Endodermal cell (in vitro differentiated cells): ENCODE data around the gene SLC5A6. TPM values are rescaled to one million over a fixed set of nuclear protein-coding genes. Genes with fewer than 3 reads are reported as not detected.

ENCODE experiments used
- DNase-seq: peaks from one replicate; pipeline ENCODE4 v3.0.0-alpha.2; 2017
- H3K27ac ChIP-seq: 2 replicates; pipeline ENCODE4 v1.5.1; 2013; ENCODE audit warnings: mild to moderate bottlenecking, low read depth, low read length, moderate library complexity
- H3K27me3 ChIP-seq: 2 replicates; pipeline ENCODE4 v1.6.1; 2013; ENCODE audit warnings: mild to moderate bottlenecking, low read length, moderate library complexity; ENCODE audit not compliant: insufficient read depth, control insufficient read depth, poor library complexity, severe bottlenecking
- H3K36me3 ChIP-seq: 2 replicates; pipeline ENCODE4 v1.7.0; 2013; ENCODE audit warnings: mild to moderate bottlenecking, low read length, moderate library complexity; ENCODE audit not compliant: control insufficient read depth, insufficient read depth
- H3K4me1 ChIP-seq: one replicate; pipeline ENCODE4 v1.7.0; 2013; ENCODE audit warnings: low read length; ENCODE audit not compliant: control insufficient read depth, insufficient read depth
- H3K4me3 ChIP-seq: 2 replicates; pipeline ENCODE4 v1.5.1; 2013; ENCODE audit warnings: mild to moderate bottlenecking, low read length, moderate library complexity
- H3K9ac ChIP-seq: 2 replicates; pipeline ENCODE4 v1.6.1; 2013; ENCODE audit warnings: mild to moderate bottlenecking, low read length, moderate library complexity; ENCODE audit not compliant: poor library complexity, severe bottlenecking; ENCODE audit errors: extremely low read depth
- H3K9me3 ChIP-seq: 2 replicates; pipeline ENCODE4 v1.6.1; 2013; ENCODE audit warnings: mild to moderate bottlenecking, low read length, moderate library complexity; ENCODE audit not compliant: control insufficient read depth
- H3K27ac Mint-ChIP-seq: 2 replicates; pipeline ENCODE4 v1.8.0; 2020; ENCODE audit warnings: mixed read lengths
- H3K27me3 Mint-ChIP-seq: 2 replicates; pipeline ENCODE4 v1.8.0; 2021; ENCODE audit warnings: mild to moderate bottlenecking, mixed read lengths; ENCODE audit not compliant: insufficient read depth
- H3K36me3 Mint-ChIP-seq: 2 replicates; pipeline ENCODE4 v1.8.0; 2020; ENCODE audit warnings: low read depth, mixed read lengths
- H3K4me1 Mint-ChIP-seq: 2 replicates; pipeline ENCODE4 v1.8.0; 2020; ENCODE audit warnings: mixed read lengths
- H3K4me3 Mint-ChIP-seq: 2 replicates; pipeline ENCODE4 v1.8.0; 2020; ENCODE audit warnings: mild to moderate bottlenecking, moderate library complexity, mixed read lengths
- H3K9me3 Mint-ChIP-seq: 2 replicates; pipeline ENCODE4 v1.8.0; 2020; ENCODE audit warnings: mild to moderate bottlenecking, mixed read lengths
- CTCF ChIP-seq: fragments of 200-600 bp; sonication (generic); conservative IDR thresholded peaks from 2 replicates; pipeline ENCODE4 v1.5.0; 2021; ENCODE audit warnings: antibody characterized with exemption, mild to moderate bottlenecking
- WGBS, 2 experiments: methylation state at CpG; one replicate each; pipeline versions ENCODE4 v1.1.5 to v1.1.7; 2013; ENCODE audit warnings: missing lambda C conversion rate in 2 of 2, mixed read lengths in 1 of 2; ENCODE audit not compliant: insufficient coverage in 1 of 2, insufficient read length in 1 of 2; 5-methylcytosine and 5-hydroxymethylcytosine counted together
- total RNA-seq, 2 donors: library from RNA; stranded (reverse); fragmentation: NEBNext Ultra II Directional in 1 of 2; extraction: Animal tissue kit (Norgen Biotek cat#: 25700) in 1 of 2; gene quantifications; 2 replicates in 1 of 2; 3 replicates in 1 of 2; pipeline ENCODE4 v1.2.1, GENCODE V29; 2021

SLC5A6 gene
- total RNA-seq, 2 donors from 2014 or later = 115 to 125 TPM

- H3K27ac Mint-ChIP-seq = no peak overlapping the region
- Histone ChIP-seq H3K4me3 (no peak overlapping the region), H3K36me3 (peaks cover 68% of the 10 kb centered on the region), H3K27ac (no peak overlapping the region), H3K27me3 (no peaks in the 10 kb centered on the region), H3K4me1 (no peaks in the 10 kb centered on the region), H3K9ac (no peak overlapping the region), H3K9me3 (no peaks in the 10 kb centered on the region)
- no peak for TF ChIP-seq CTCF
- no peak for DNase-seq
- peaks cover 72% of the 10 kb centered on the region for H3K36me3 Mint-ChIP-seq
- H3K4me3 Mint-ChIP-seq = no peak overlapping the region
- H3K27me3 Mint-ChIP-seq = no peaks in the 10 kb centered on the region
- 96 to 100% methylated on average over 2 to 3 of the region's 3 CpGs for WGBS, 2 experiments
- peaks cover 24% of the 10 kb centered on the region for H3K4me1 Mint-ChIP-seq
- no peaks in the 10 kb centered on the region for H3K9me3 Mint-ChIP-seq
These were observed 9.1 kb upstream of the SLC5A6 start for GRCh38 chr2:27221166-27221565.

- H3K27me3 ChIP-seq = no peaks in the 10 kb centered on the region
- H3K9me3 ChIP-seq = no peaks in the 10 kb centered on the region
- Mint-ChIP-seq H3K9me3 (no peaks in the 10 kb centered on the region), H3K4me3 (no peak overlapping the region), H3K4me1 (peaks cover 26% of the 10 kb centered on the region), H3K27ac (peak overlapping the region; percentile 0), H3K36me3 (peaks cover 70% of the 10 kb centered on the region), H3K27me3 (no peaks in the 10 kb centered on the region)
- no peak for DNase-seq
- WGBS, 2 experiments = 91 to 94% methylated on average over 5 to 7 of the region's 7 CpGs
- no peak for TF ChIP-seq CTCF
- peaks cover 66% of the 10 kb centered on the region for H3K36me3 ChIP-seq
- no peak overlapping the region for H3K27ac ChIP-seq
- H3K4me1 ChIP-seq = no peaks in the 10 kb centered on the region
- H3K4me3 ChIP-seq = no peak overlapping the region
- H3K9ac ChIP-seq = no peak overlapping the region
These were observed 8.0 kb upstream of the SLC5A6 start for GRCh38 chr2:27220091-27220490.

- H3K9me3 ChIP-seq = no peaks in the 10 kb centered on the region
- Mint-ChIP-seq H3K27me3 (no peaks in the 10 kb centered on the region), H3K4me1 (peaks cover 26% of the 10 kb centered on the region), H3K36me3 (peaks cover 62% of the 10 kb centered on the region), H3K9me3 (no peaks in the 10 kb centered on the region), H3K4me3 (peak overlapping the region; percentile 92), H3K27ac (peak overlapping the region; percentile 55)
- no peak for TF ChIP-seq CTCF
- WGBS, 2 experiments = 88 to 91% methylated on average over 1 of the region's 2 CpGs
- H3K27me3 ChIP-seq = no peaks in the 10 kb centered on the region
- no peak for DNase-seq
- no peak overlapping the region for H3K9ac ChIP-seq
- H3K36me3 ChIP-seq = peaks cover 58% of the 10 kb centered on the region
- H3K4me3 ChIP-seq = peak overlapping the region; percentile 85
- no peak overlapping the region for H3K27ac ChIP-seq
- no peaks in the 10 kb centered on the region for H3K4me1 ChIP-seq
These were observed 7.0 kb upstream of the SLC5A6 start for GRCh38 chr2:27219091-27219490.
